Right atrium auricular region (tissue), 2 donors: ENCODE results near the gene LASP1NB.
A peak's percentile ranks its signal among the peaks of the same experiment; 100 is the strongest.

Experiments used
- DNase-seq: peaks from one replicate; pipeline ENCODE4 v3.0.0-alpha.2; 2019; ENCODE audit warnings: low spot score
- H3K27ac ChIP-seq, 2 donors: fragments of 200-600 bp; sonication (generic); 1 replicate in 1 of 2; 2 replicates in 1 of 2; pipeline ENCODE4 v1.5.1; 2016 to 2019
- H3K27me3 ChIP-seq, 2 donors: fragments of 200-600 bp; sonication (generic); one replicate each; pipeline versions ENCODE4 v1.5.1 to v1.6.0; 2017 to 2019
- H3K36me3 ChIP-seq: fragments of 200-600 bp; sonication (generic); one replicate; pipeline ENCODE4 v1.5.1; 2016
- H3K4me1 ChIP-seq, 2 donors: fragments of 200-600 bp; sonication (generic); one replicate each; pipeline versions ENCODE4 v1.5.1 to v1.6.0; 2017 to 2019
- H3K4me3 ChIP-seq, 2 donors: fragments of 200-600 bp; sonication (generic); 1 replicate in 1 of 2; 2 replicates in 1 of 2; pipeline ENCODE4 v1.5.1; 2017 to 2019; ENCODE audit warnings: mild to moderate bottlenecking in 1 of 2, moderate library complexity in 1 of 2
- H3K9me3 ChIP-seq, 2 donors: fragments of 200-600 bp; sonication (generic); one replicate each; pipeline ENCODE4 v1.5.1; 2019
- CTCF ChIP-seq, 2 donors: fragments of 200-600 bp; sonication (generic); IDR thresholded peaks; one replicate each; pipeline ENCODE4 v1.5.1; 2019; ENCODE audit warnings: antibody characterized with exemption in 2 of 2

The LASP1NB gene

GRCh38 chr17:38883592-38884526, 41.6 kb upstream of the LASP1NB start:
- Histone ChIP-seq H3K4me3 (no peak overlapping the region), H3K36me3 (peaks cover 23% of the 10 kb centered on the region), H3K4me1 (peaks cover 0 to 84% of the 10 kb centered on the region in 2 donors), H3K9me3 (no peaks in the 10 kb centered on the region), H3K27me3 (no peaks in the 10 kb centered on the region), H3K27ac (peak overlapping the region; percentile 61 to 62)
- TF ChIP-seq CTCF (IDR thresholded peaks at IDR 0.05) = no peak
- DNase-seq = no peak

GRCh38 chr17:38885044-38885727, 40.2 kb upstream of the LASP1NB start:
- H3K4me3 ChIP-seq = no peak overlapping the region
- peak overlapping the region in 1 of 2 donors; percentile 6 for H3K27ac ChIP-seq
- H3K4me1 ChIP-seq = peaks cover 0 to 71% of the 10 kb centered on the region in 2 donors
- H3K36me3 ChIP-seq = peaks cover 24% of the 10 kb centered on the region
- no peak for TF ChIP-seq CTCF (IDR thresholded peaks at IDR 0.05)
- DNase-seq = no peak
- no peaks in the 10 kb centered on the region for H3K9me3 ChIP-seq
- H3K27me3 ChIP-seq = no peaks in the 10 kb centered on the region

GRCh38 chr17:38885728-38886642, 39.4 kb upstream of the LASP1NB start:
- H3K36me3 ChIP-seq = peaks cover 32% of the 10 kb centered on the region
- peak overlapping the region; percentile 6 to 16 for H3K27ac ChIP-seq
- H3K9me3 ChIP-seq = no peaks in the 10 kb centered on the region
- no peak for DNase-seq
- no peak overlapping the region for H3K4me3 ChIP-seq
- peaks cover 0 to 63% of the 10 kb centered on the region in 2 donors for H3K4me1 ChIP-seq
- no peaks in the 10 kb centered on the region for H3K27me3 ChIP-seq
- TF ChIP-seq CTCF (IDR thresholded peaks at IDR 0.05) = no peak

- no peak overlapping the region for H3K4me3 ChIP-seq
- no peak for TF ChIP-seq CTCF (IDR thresholded peaks at IDR 0.05)
- H3K27me3 ChIP-seq = no peaks in the 10 kb centered on the region
- no peak overlapping the region for H3K27ac ChIP-seq
- no peak for DNase-seq
- H3K4me1 ChIP-seq = peaks cover 0 to 57% of the 10 kb centered on the region in 2 donors
- no peaks in the 10 kb centered on the region for H3K9me3 ChIP-seq
- H3K36me3 ChIP-seq = peaks cover 39% of the 10 kb centered on the region
These were observed 38.8 kb upstream of the LASP1NB start for GRCh38 chr17:38886643-38887010.

GRCh38 chr17:38888842-38889241, 36.6 kb upstream of the LASP1NB start:
- no peaks in the 10 kb centered on the region for H3K9me3 ChIP-seq
- H3K27me3 ChIP-seq = no peaks in the 10 kb centered on the region
- no peak overlapping the region for H3K27ac ChIP-seq
- H3K4me1 ChIP-seq = peaks cover 0 to 55% of the 10 kb centered on the region in 2 donors
- H3K4me3 ChIP-seq = no peak overlapping the region
- peaks cover 56% of the 10 kb centered on the region for H3K36me3 ChIP-seq
- no peak for DNase-seq
- TF ChIP-seq CTCF (IDR thresholded peaks at IDR 0.05) = no peak
